ENCODE measurements around the gene DOCK10.

- no peak for TF ChIP-seq CTCF (IDR thresholded peaks at IDR 0.05)
- TF ChIP-seq POLR2A (IDR thresholded peaks at IDR 0.05) = no peak
Observed at GRCh38 chr2:224957540-224958461, 84.5 kb downstream of the DOCK10 start.

All from heart left ventricle (tissue), 13 donors.